ENCODE data around the gene UBR4. TPM values are rescaled to one million over a fixed set of nuclear protein-coding genes. Genes with fewer than 3 reads are reported as not detected.
A peak's percentile ranks its signal among the peaks of the same experiment; 100 is the strongest.

Gene UBR4
- total RNA-seq, 1 donor: 193 TPM

DNA sequence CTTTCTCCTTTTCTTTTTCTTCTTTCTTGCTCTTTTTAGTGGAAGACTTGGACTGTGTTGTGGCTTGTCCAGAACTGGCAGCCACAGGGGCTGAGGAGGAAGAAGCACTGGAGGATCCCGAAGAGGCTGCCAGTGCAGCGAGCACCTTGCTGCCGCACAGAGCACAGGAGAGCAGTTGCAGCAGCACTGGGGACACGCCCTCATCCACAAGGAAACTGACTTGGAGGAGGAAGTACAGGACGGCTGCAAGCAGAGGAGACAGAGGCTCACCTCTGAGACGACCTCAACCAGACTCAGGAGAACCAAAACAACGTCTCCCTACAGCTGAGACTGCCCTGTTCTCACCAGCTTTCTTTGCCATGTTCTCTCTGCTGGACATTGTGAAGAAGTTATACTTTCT is 88.9 kb downstream of the UBR4 start:
- no peak overlapping the region for H3K4me3 ChIP-seq (ENCODE audit: low read depth, low read length)
- no peak for DNase-seq (ENCODE audit: low read depth)
- TF ChIP-seq CTCF (IDR thresholded peaks at IDR 0.05; ENCODE audit: insufficient read depth, low read depth, low read length): no peak

DNA sequence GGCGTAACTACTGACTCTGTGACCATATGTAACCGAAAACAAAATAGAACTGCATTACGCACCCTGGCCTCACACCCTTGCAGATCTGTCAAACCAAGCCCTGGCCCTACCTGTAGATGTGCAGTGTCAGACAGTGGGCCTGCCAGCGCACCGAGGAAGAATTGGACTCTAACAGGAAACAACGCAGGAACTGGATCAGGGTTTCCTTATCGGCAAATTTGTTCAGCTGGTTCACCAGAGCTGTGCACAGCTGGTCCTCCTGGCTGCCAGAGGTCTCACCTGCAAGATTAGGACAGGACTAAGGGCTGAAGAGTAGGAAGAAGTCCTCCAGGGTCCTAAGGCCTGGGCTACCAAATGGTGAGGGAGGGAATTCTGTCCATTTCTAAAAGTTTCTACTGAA is 90.0 kb downstream of the UBR4 start:
- no peak overlapping the region for H3K4me3 ChIP-seq (ENCODE audit: low read depth, low read length)
- no peak for TF ChIP-seq CTCF (IDR thresholded peaks at IDR 0.05; ENCODE audit: insufficient read depth, low read depth, low read length)

DNA sequence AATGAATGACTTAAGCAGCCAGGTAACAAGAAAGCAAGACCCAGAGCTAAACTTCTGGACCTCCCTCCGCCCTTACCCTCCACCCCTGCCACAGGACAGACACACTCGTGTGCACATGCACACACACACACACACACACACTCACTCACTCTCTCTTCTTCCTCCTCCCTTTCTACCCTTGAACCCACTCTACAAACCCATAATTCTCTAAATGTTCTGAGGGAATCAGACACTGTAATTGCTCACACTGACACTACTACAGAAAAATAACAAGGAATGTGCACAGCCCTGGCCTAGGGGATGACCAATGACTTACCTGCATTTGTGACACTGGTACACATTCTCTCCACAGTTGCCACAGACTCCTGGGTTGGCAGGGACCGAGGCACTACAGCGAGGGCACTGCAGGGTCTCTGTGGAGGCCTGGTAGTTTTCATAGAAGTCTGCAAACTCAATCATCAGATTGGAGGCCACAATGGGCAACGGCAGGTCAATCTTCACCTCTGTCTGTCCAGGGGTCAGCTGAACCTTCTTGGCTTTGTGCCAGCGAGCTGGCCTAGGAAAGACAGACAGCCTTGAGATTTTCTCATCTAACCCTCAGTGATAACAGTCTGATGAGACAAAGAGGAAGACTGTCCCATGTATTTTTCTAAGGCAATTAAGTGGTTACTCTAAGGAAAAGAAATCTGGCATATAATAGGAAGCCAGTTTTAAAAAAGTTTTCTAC is 94.8 kb downstream of the UBR4 start:
- no peak for DNase-seq (ENCODE audit: low read depth)
- no peak overlapping the region for H3K4me3 ChIP-seq (ENCODE audit: low read depth, low read length)
- TF ChIP-seq CTCF (IDR thresholded peaks at IDR 0.05; ENCODE audit: insufficient read depth, low read depth, low read length): no peak

More for the DNA sequence above, 90.0 kb downstream of the UBR4 start:
- no peak for DNase-seq (ENCODE audit: low read depth)

- H3K4me3 ChIP-seq (ENCODE audit: low read depth, low read length): no peak overlapping the region
- DNase-seq (ENCODE audit: low read depth): no peak
- TF ChIP-seq CTCF (IDR thresholded peaks at IDR 0.05; ENCODE audit: insufficient read depth, low read depth, low read length): peak; percentile 43
Measured at GRCh38 chr1:19113697-19114092, 96.4 kb downstream of the UBR4 start.

- DNase-seq (ENCODE audit: low read depth): no peak
- no peak for TF ChIP-seq CTCF (IDR thresholded peaks at IDR 0.05; ENCODE audit: insufficient read depth, low read depth, low read length)
- H3K4me3 ChIP-seq (ENCODE audit: low read depth, low read length): no peak overlapping the region
Measured at GRCh38 chr1:19112891-19113696, 97.0 kb downstream of the UBR4 start.

- DNase-seq (ENCODE audit: low read depth): no peak
- TF ChIP-seq CTCF (IDR thresholded peaks at IDR 0.05; ENCODE audit: insufficient read depth, low read depth, low read length): no peak
- H3K4me3 ChIP-seq (ENCODE audit: low read depth, low read length): no peak overlapping the region
Measured at GRCh38 chr1:19110257-19110927, 99.7 kb downstream of the UBR4 start.

Data from fibroblast of villous mesenchyme (primary cell).